Tibial nerve (tissue), 4 donors: Measurements from ENCODE around the gene ZNF497. TPM values are rescaled to one million over a fixed set of nuclear protein-coding genes. Genes with fewer than 3 reads are reported as not detected.
A peak's percentile ranks its signal among the peaks of the same experiment; 100 is the strongest.

ENCODE experiments used
- DNase-seq, 2 donors: peaks; one replicate each; pipeline ENCODE4 v3.0.0-alpha.2; 2019; ENCODE audit warnings: low spot score in 2 of 2
- H3K27ac ChIP-seq, 4 donors: fragments of 200-600 bp; sonication (generic) in 3 of 4; one replicate each; pipeline ENCODE4 v1.5.1; 2017 to 2019; ENCODE audit warnings: mild to moderate bottlenecking in 1 of 4
- H3K27me3 ChIP-seq, 2 donors: fragments of 200-600 bp; sonication (generic) in 1 of 2; one replicate each; pipeline versions ENCODE4 v1.5.1 to v1.6.0; 2017 to 2019
- H3K36me3 ChIP-seq, 3 donors: fragments of 200-600 bp; sonication (generic); one replicate each; pipeline ENCODE4 v1.5.1; 2018 to 2019
- H3K4me1 ChIP-seq, 4 donors: fragments of 200-600 bp; sonication (generic) in 3 of 4; one replicate each; pipeline ENCODE4 v1.5.1; 2017 to 2019
- H3K4me3 ChIP-seq, 4 donors: fragments of 200-600 bp; sonication (generic) in 3 of 4; one replicate each; pipeline ENCODE4 v1.5.1; 2017 to 2019; ENCODE audit warnings: mild to moderate bottlenecking in 1 of 4, moderate library complexity in 1 of 4
- H3K9me3 ChIP-seq, 4 donors: fragments of 200-600 bp; sonication (generic) in 3 of 4; one replicate each; pipeline ENCODE4 v1.5.1; 2017 to 2019
- EP300 ChIP-seq, 2 donors: sonication (generic); formaldehyde crosslinking; IDR thresholded peaks; one replicate each; pipeline ENCODE4 v1.6.1; 2017; ENCODE audit warnings: antibody characterized with exemption in 2 of 2, mild to moderate bottlenecking in 1 of 2
- POLR2A ChIP-seq, 2 donors: fragments of 450-650 bp; IDR thresholded peaks; one replicate each; pipeline ENCODE4 v1.6.1; 2017; ENCODE audit warnings: antibody characterized with exemption in 2 of 2, mild to moderate bottlenecking in 2 of 2, moderate library complexity in 2 of 2
- WGBS, 2 donors: methylation state at CpG; one replicate each; pipeline ENCODE4 v1.1.5; 2018; 5-methylcytosine and 5-hydroxymethylcytosine counted together
- total RNA-seq, 4 donors: library from RNA; depleted of rRNA; stranded (reverse); fragments of >200 nt; gene quantifications; one replicate each; pipeline ENCODE4 v1.1.0, GENCODE V29; 2016
- TF ChIP-seq, protein P1 (sequence below), 5 experiments: fragments of 200-600 bp in 3 of 5; fragments of 450-650 bp in 2 of 5; sonication (generic) in 3 of 5; IDR thresholded peaks; one replicate each; pipeline ENCODE4 v1.5.1; 2016 to 2019; ENCODE audit warnings: antibody characterized with exemption in 5 of 5, mild to moderate bottlenecking in 3 of 5, moderate library complexity in 2 of 5

Gene ZNF497
- total RNA-seq, 4 donors from 2014 or later = 2.9 to 6.5 (median 3.9) TPM

DNA sequence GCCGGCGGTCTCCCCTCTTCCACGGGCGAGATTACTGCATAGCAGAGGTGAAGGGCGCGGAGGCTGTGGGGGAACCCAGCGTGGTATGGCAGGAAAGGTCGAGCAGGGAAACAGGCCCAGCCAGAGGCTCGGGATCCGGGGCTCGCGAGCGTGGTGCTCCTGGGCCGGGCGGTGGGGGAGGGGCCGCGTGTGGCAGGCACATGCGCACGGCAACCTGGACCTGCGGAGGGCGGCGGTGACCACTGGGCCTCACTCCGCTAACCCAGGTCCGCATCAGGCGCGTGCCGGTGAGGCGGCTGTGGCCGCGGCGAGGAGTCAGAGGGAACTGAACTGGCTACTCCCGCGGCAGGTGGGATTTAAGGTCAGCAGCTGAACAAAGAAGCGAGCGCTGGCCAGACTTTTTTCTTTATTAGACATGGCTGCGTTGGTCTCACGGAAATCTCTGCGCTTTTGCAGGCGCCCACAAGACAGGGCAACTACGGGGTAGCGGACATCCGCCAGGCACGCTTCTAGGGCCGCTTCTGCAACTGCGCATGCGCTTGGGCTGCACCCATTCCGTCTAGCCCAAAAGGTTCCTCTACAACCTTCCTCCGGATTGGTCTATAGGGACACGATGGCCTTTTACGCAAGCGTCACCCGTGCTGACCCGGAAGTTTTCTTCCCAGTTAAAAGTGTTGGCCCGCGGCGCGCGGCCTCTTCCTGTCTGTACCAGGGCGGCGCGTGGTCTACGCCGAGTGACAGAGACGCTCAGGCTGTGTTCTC is 24.2 kb upstream of the ZNF497 start, which contains the start of gene RPS5:
Gene RPS5, plus strand, starts transcription at position 694 of the 762 bp plus-strand sequence. CDS start 869 bp downstream, outside the sequence.
- H3K27ac ChIP-seq = peak within 1 kb of the TSS; percentile 86 to 99 (median 96)
- peak; percentile 94 to 96 for DNase-seq
- H3K36me3 ChIP-seq = peaks cover 0 to 38% (median 0%) of the 10 kb centered on the region in 3 donors
- peak within 1 kb of the TSS; percentile 68 to 96 (median 82) for H3K4me3 ChIP-seq
- no peaks in the 10 kb centered on the region for H3K27me3 ChIP-seq
- 1% methylated on average over 23 to 51 of the region's 64 CpGs for WGBS, 2 donors
- no peaks in the 10 kb centered on the region for H3K9me3 ChIP-seq
- H3K4me1 ChIP-seq = peaks cover 0 to 67% (median 25%) of the 10 kb centered on the region in 4 donors
- TF ChIP-seq, protein P1, sequence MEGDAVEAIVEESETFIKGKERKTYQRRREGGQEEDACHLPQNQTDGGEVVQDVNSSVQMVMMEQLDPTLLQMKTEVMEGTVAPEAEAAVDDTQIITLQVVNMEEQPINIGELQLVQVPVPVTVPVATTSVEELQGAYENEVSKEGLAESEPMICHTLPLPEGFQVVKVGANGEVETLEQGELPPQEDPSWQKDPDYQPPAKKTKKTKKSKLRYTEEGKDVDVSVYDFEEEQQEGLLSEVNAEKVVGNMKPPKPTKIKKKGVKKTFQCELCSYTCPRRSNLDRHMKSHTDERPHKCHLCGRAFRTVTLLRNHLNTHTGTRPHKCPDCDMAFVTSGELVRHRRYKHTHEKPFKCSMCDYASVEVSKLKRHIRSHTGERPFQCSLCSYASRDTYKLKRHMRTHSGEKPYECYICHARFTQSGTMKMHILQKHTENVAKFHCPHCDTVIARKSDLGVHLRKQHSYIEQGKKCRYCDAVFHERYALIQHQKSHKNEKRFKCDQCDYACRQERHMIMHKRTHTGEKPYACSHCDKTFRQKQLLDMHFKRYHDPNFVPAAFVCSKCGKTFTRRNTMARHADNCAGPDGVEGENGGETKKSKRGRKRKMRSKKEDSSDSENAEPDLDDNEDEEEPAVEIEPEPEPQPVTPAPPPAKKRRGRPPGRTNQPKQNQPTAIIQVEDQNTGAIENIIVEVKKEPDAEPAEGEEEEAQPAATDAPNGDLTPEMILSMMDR (IDR thresholded peaks at IDR 0.05) = peak in 2 of 5 experiments; percentile 14 to 27
- TF ChIP-seq EP300 (IDR thresholded peaks at IDR 0.05) (peak; percentile 88 to 90), POLR2A (IDR thresholded peaks at IDR 0.05) (peak; percentile 62 to 75)

DNA sequence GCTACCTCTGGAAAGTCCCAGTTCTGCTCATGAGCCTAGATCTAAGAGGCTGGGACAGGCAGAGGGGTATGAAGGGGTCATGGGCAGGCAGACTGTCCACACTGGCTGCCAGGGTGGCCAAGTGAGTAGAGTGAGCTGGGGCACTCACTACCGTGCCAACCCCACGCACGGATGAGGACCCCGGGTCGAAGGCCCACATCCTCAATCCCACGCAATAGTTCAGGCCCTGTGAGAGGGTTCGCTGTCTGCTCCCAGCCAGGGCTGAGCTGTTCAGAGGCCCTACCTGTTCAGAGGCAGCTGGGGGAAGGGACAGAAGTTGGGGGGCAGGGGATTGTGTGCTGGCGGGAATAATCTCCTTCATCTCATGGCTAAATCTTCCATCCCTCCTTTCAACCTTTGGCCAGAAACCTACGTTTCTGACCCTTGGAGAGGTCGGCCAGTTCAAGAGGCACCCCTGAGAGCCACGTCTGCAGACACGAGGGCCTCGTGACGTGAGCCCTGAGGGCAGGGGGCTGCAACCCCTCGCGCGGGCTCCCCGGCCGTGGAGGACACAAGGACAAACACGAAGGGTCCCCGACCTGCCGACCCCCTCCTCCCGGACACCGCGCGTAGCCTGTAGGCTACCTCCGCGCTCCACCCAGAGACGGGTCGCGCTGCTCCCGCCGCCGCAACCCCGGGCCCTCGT is 23.5 kb upstream of the ZNF497 start:
- no peaks in the 10 kb centered on the region for H3K9me3 ChIP-seq
- H3K36me3 ChIP-seq = peaks cover 0 to 31% (median 0%) of the 10 kb centered on the region in 3 donors
- H3K4me3 ChIP-seq = peak overlapping the region; percentile 68 to 96 (median 82)
- H3K27me3 ChIP-seq = no peaks in the 10 kb centered on the region
- WGBS, 2 donors = 6 to 23% methylated on average over 12 to 36 of the region's 36 CpGs
- peaks cover 0 to 69% (median 29%) of the 10 kb centered on the region in 4 donors for H3K4me1 ChIP-seq
- TF ChIP-seq, protein P1 (IDR thresholded peaks at IDR 0.05) = no peak
- TF ChIP-seq POLR2A (IDR thresholded peaks at IDR 0.05) = no peak
- DNase-seq = no peak
- H3K27ac ChIP-seq = peak overlapping the region; percentile 86 to 99 (median 96)

DNA sequence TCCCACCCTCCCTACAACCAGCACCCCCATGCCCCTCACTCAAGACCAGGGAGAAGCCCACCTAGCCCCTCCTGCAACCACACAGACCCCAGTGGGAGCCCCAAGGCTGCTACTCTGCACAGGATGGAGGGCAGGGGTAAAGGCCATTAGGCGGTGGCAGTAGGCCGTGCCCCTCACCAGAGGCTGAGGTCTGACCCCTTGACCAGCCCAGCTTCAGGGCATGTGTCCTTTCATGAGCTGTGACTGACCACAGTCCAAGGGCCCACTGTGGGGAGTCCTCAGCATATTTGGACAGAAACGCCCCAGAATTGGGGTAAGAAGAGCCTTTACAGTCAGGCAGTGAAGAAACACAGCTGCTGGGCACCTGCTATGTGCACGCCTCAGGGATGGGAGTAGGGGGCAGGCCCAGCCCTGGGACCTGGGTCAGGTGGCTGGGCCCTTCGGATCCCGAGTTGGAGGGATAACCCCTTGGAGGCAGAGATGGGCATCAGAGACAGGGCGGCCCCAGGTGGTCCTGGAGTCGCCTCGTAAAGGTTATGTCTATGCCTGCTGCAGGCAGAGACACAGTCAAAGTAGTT is 22.9 kb upstream of the ZNF497 start:
- TF ChIP-seq EP300 (IDR thresholded peaks at IDR 0.05) (no peak), POLR2A (IDR thresholded peaks at IDR 0.05) (no peak)
- DNase-seq = no peak
- H3K27ac ChIP-seq = peak overlapping the region in 3 of 4 donors; percentile 93 to 99 (median 99)
- WGBS, 2 donors = 70 to 76% methylated on average over 7 to 9 of the region's 9 CpGs
- peaks cover 0 to 63% (median 29%) of the 10 kb centered on the region in 4 donors for H3K4me1 ChIP-seq
- peak overlapping the region in 2 of 4 donors; percentile 76 to 96 for H3K4me3 ChIP-seq
- H3K9me3 ChIP-seq = no peaks in the 10 kb centered on the region
- H3K27me3 ChIP-seq = no peaks in the 10 kb centered on the region
- peaks cover 0 to 25% (median 0%) of the 10 kb centered on the region in 3 donors for H3K36me3 ChIP-seq

DNA sequence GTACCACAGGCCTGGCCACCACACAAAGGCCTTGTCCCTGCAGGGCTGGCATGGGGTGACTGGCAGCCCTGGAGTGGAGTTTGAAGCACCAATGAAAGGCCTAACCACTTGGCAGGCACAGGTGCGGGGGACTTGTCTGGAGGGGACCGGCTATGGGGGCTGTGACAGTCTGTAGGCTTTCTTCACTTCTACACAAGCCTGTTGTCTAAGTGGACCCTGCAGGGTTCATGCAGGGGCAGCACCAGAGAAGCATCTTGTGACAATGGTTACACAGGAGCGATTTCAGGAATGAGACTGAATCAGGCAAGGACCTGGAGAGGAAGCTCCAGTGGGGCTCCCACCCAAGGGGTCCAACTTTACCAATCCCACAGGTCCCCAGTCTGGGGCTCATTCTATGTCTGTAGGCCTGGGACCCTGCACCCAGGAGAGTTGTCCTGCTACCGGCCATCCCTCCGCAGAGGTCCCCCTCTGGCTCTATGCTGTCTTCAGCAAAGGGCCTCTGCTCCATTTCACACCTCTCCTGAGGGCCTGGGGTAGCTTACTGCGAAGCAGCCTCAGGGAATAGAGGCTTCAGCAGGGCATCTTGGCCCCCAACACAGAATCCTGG is 20.5 kb upstream of the ZNF497 start:
- DNase-seq = no peak
- no peaks in the 10 kb centered on the region for H3K27me3 ChIP-seq
- WGBS, 2 donors = 86 to 90% methylated on average over 6 of the region's 6 CpGs
- H3K4me3 ChIP-seq = no peak overlapping the region
- H3K27ac ChIP-seq = no peak overlapping the region
- peaks cover 0 to 4% (median 0%) of the 10 kb centered on the region in 3 donors for H3K36me3 ChIP-seq
- TF ChIP-seq POLR2A (IDR thresholded peaks at IDR 0.05) (no peak), EP300 (IDR thresholded peaks at IDR 0.05) (no peak)
- TF ChIP-seq, protein P1 (IDR thresholded peaks at IDR 0.05) = no peak
- peaks cover 0 to 55% (median 36%) of the 10 kb centered on the region in 4 donors for H3K4me1 ChIP-seq
- H3K9me3 ChIP-seq = no peaks in the 10 kb centered on the region
